Stimulated activated CD8-positive, alpha-beta memory T cell treated with anti-CD3 and anti-CD28 coated beads, Interleukin-15, amount 100 ng/mL, for 1 hour (primary cell): ENCODE measurements around the gene SYCE1L.
"Not testable (repeated sequence)": the region's sequence is repeated elsewhere in the genome, so short reads cannot be mapped to it uniquely, and the experiment has no call there.

ENCODE experiments used
- DNase-seq: peaks from one replicate; pipeline ENCODE4 v3.0.0-alpha.2; 2020; ENCODE audit warnings: low read depth

The SYCE1L gene, protein sequence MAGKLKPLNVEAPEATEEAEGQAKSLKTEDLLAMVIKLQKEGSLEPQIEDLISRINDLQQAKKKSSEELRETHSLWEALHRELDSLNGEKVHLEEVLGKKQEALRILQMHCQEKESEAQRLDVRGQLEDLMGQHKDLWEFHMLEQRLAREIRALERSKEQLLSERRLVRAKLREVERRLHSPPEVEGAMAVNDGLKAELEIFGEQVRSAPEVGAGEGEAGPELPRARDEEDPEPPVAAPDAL

DNA sequence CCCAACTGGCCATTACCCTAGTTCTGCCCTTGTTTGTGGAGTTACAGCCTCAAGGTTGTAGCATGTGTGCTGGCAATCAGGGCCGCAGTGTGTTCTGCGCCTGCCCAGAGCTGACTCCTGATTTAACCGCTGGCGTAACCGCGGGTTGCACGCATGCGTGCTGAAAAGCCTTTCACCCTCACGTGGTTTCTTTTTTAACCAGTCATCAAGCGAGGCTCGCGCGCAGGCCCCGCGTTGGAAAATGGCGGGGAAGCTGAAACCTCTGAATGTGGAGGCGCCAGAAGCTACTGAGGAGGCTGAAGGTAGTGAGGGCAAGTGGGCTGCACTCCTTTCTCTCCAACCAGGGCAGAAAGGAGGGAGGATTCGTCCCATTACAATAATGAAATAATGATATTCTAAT is at the start of gene SYCE1L:
TSS of gene SYCE1L (plus strand) at position 198 of the 400 bp plus-strand sequence. CDS start at position 242, 44 bp downstream.
- no peak for DNase-seq

DNA sequence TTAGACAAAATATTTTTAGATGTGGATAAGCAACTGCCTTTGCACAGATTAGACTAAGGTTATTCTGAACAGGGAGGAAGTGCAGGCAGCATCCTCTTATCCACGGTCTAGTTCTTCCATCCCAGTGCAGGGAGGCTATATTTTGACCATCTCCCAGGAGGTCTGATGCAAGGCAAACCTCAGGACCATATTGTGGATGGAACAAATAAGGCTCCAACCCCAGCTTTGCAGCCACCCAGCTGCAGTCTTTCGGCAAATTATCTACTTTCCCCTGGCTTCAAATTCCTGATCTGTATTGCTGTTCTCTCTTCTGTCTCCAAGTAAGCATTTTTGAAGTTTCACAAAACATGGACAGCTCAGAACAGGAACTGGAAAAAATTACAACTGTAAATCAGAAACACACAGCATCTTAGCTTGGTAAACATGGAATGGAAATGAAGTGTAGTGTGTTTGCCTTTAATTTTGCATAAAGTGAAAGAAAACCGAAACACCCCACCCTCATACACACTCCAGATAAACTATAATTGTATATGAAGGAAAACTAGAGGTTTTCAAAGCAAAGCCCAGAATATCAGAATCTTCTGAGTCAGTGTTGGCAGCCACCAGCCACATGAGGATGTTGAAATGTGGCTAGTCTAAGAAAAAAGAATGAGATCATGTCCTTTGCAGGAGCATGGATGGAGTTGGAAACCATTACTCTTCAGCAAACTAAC is 41.7 kb upstream of the SYCE1L start:
- no peak for DNase-seq

DNA sequence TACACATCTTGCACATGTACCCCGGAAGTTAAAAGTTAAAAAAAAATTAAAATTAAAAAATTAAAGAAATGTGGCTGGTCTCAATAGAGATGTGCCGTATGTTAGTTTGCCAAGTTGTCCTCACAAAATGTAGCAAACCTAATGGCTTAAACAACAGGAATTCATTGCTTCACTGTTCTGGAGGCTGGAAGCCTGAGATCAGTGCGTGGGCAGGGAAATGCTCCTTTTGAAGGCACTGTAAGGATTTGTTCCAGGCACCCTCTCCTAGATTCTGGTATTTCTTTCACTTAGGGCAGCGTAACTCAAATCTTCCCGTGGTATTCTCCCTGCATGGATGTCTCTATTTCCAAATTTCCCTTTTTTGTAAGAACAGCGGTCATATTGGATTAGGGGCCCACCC is 40.9 kb upstream of the SYCE1L start:
- DNase-seq: no peak

DNA sequence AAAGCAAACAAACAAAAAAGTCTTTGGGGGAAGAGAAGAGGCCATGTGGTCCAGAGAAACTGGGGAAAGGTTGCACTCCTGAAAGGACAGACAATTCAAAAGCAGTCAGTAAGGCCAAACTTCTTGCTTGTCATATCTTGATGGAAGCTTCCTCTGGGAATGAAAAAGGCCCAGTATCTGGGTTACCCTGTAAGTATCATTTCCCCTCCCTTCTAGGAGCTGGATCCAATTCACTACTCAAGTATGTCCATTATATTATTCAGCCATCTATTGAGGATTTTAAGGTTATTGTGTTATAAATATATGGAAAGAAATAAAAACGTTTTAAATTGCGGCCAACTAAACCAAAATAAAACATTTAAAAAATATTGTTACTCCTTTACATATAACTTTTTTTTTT is 34.2 kb upstream of the SYCE1L start:
- no peak for DNase-seq

DNA sequence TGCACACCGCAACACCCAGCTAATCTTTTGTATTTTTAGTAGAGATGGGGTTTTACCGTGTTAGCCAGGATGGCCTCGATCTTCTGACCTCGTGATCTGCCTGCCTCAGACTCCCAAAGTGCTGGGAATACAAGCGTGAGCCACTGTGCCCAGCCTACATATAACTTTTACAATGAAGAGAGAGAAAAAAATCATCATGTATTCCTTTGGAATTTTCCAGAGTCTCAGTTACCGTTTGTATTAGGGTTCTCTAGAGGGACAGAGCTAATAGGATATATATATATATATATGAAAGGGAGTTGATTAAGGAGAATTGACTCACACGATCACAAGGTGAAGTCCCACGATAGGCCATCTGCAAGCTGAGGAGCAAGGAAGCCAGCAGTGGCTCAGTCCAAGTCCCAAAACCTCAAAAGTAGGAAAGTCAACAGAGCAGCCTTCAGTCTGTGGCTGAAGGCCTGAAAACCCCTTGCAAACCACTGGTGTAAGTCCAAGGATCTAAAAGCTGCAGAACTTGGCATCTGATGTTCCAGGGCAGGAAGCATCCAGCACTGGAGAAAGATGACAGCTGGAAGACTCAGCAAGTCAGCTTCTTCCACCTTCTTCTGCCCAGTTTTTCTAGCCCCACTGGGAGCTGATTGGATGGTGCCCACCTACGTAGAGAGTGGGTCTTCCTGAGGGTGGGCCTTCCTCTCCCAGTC is 33.5 kb upstream of the SYCE1L start:
- not testable (repeated sequence) for DNase-seq

DNA sequence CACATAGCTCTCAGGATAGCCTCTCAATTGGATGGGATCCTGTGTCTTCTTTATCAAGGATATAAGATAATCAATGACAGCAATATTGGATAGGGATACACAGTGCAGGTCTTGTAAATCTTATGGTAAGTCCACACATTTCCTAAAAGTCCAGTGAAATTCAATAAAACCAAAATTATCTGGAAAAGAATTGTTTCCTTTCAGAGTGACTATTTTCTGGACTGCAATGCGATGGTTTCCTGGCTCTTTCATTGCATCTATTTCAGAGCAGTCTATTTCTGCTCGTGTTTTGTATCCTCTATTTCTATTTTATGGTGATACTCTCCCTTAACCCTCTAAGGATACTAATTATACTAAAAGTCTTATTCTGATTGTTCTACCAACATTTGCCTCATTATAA is 32.5 kb upstream of the SYCE1L start:
- no peak for DNase-seq

DNA sequence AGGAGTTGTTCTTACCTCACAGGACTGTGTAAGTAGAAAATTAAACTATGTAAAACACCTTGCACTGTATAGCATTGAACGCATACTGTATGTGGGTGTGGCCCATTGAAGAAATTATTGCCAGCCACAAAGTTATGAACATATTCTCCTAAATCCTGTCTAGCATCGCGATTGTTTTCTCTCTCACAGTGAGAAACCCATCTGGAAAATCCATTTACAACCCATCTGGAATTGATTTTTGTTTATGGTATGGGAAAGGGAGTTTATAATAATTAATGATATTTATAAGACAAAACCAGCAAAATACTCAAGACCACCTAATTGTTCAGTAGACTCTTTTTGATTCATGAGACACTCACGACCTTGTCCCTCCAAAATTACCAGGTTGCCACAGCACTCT is 30.3 kb upstream of the SYCE1L start:
- DNase-seq: no peak

DNA sequence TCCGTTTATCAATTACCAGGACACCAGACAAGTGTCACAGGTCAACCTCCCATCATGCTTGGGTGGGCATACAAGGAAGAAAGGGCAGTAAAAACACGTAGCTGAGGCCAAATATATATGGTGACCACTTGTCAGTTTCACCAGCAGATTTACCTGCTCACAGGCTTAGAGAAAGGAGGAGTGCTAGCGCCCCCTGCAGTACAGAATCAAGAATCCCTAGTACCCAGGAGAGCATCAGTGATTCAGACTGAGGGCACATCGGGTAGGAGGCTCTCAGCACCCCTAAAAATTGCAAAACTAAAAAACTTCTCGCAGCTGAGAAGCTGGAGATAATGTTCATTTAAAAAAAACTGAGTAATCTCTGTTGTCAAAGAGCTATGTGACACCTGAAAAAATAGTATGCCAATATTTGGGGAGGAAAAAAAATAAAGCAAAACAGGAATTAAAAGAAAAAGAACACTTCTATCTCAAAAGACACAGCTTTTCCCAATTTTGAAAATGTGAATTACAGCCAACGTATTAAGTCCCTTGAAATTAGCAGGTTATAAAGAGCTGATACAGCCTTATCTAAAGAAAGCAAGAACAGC is 29.5 kb upstream of the SYCE1L start:
- DNase-seq: no peak

DNA sequence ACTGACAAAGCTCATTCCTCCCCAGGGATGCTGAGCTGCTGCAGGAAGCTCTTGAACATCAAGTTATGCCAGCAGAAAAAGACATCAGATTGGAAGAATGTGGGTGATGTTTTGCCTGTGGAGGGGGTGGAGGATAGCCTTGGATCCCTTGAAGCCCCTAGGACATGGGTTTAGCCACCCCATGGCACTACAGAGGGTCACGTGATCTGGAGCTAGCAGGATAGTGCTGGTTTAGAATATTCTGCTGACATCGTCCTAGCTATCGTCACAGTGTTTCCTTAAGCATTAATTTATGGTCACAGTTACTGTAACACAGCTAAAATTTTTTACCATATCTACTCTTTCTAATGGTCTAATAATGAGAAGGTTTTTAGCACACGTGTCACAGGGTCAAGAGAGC is 28.4 kb upstream of the SYCE1L start:
- DNase-seq: no peak

DNA sequence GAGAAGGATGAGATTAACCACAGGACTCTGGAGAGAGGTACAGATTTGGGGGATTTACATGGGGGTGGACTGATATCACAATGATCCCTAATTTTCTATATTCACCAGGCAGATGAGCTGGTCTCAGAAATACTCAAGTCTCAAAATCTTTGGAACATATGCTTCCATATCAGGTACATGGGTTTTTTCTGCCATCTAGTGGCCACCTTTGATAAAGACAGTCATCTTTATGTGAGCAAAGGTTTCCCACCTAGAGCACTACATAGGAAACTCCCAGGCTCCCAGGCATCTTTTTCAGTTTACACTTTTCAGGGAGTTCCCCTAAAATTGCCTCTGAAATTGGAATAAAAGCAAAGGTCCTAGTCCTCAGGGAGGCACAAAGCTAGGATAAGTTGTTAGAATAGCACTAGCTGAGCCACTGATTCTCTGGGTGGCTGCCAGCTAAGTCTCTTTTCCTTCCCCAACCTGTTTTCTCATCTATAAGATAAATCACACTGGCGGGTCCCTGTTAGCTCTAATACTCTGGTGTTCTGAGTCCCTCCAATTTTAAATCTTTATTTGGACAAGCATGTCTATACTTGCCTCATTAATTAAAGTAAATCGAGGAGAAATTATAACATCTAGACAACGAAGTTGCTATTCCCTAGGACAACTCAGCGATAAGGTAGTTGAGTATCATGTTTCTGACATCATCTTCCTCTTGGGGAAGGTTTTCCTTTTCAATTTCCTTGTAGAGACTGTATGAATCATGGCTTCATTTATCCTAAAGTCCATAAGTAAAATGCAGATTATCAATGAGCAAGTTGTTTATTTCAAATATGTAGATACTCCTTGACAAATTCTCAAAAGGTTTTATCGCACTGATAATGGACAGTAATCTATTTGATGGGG is 27.2 kb upstream of the SYCE1L start:
- no peak for DNase-seq

DNA sequence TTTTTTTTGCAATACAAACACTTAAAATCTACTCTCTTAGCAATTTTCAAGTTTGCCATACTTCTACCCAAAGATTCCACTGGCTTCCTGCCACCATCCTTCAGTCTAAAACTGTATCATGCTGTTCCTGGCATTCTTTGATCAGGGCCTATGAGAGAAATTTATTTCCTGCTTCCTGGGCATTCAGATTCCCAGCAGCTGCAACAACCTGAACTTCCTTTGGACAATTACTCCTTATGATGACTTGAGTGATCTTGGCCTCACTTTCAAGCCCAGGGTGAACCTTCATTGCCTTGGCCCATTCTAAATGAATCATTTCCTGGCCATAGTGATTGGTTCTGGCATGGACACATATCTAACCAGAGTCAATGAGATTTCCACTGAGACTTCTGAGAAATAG is 26.3 kb upstream of the SYCE1L start:
- no peak for DNase-seq

DNA sequence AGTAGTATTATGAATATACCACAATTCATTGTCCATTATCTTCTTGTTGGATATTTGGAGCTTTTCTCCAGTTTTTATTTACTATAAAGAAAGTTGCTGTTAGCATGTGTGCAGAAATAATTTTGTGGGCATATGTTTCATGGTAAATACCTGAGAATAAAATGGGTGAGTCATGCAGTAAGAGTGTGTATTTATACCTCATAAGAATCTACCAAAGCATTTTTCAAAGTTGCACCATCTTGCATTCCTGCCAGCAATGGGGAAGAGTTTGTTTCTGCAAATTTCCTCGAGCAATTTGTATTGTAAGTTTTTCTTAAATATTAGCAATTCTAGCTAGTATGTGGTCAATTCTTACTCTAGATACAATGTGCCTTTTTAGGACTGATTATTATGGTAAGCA is 16.1 kb upstream of the SYCE1L start:
- no peak for DNase-seq

DNA sequence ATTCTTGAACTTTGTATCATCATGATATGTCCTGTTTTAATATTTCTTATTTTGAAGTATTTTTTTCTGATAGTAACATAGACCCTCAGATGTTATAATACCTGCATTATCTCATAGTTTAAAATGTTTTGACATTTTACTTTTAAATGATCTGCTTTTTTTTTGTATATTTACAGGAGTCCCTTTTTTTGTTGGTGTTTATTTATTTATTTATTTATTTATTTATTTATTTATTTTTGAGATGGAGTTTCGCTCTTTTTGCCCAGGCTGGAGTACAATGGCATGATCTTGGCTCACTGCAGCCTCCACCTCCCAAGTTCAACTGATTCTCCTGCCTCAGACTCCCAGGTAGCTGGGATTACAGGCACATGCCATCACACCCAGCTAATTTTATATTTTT is 12.9 kb upstream of the SYCE1L start:
- DNase-seq: not testable (repeated sequence)

DNA sequence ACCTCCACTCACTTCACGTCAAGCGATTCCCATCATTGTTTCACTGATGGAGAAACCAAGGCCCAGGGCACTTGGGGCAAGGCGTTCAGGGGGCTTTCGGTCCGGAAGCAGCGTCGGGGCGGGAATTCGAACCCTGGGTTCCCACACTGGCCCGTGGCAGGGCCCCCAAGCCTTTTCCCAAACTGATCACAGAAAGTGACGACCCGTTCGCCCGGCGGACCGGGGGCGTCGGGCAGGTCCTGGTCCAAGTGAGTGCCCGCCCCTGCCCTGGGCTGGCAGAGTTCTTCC is 9.1 kb upstream of the SYCE1L start:
- no peak for DNase-seq

DNA sequence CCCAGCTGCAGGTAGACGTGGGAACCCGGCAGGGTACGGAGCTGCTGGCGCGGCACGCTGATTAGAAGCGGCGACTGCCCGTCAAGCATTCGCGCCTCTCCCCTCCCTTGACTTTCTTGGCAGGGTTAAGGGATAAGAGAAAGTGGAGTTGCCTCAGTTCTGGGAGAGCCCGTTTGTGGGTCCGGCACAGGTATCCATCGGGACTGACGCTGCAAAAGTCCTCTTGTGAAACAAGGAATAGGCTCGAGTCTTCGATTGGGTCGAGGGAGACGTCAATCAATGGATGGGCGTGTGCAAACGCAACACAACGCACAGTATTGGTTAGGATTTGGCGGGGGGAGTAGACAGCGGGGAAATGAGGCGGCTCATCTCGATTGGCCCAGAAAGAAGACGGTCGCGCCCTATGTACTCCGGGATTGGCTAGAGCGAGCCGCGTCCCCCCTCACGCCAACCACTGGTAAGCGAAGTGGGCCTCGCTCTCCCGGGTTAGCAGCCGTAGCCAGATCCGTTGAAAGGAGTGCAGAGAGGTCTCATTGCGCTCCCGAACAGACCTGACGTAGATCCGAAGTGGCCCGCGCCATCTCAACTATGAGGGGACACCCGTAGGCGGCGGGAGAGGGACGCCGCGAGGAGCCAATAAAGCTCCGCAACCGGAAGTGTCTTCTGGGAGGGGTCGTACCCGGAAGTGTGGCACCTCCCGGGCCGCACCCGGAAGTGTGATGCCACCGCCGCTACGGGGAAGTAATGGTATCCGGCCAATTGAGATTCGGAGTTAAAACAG is 8.5 kb upstream of the SYCE1L start, which contains the start of gene MON1B:
TSS of gene MON1B (plus strand) at position 713 of the 781 bp plus-strand sequence. CDS start 296 bp downstream, outside the sequence.
- peak; percentile 86 for DNase-seq

DNA sequence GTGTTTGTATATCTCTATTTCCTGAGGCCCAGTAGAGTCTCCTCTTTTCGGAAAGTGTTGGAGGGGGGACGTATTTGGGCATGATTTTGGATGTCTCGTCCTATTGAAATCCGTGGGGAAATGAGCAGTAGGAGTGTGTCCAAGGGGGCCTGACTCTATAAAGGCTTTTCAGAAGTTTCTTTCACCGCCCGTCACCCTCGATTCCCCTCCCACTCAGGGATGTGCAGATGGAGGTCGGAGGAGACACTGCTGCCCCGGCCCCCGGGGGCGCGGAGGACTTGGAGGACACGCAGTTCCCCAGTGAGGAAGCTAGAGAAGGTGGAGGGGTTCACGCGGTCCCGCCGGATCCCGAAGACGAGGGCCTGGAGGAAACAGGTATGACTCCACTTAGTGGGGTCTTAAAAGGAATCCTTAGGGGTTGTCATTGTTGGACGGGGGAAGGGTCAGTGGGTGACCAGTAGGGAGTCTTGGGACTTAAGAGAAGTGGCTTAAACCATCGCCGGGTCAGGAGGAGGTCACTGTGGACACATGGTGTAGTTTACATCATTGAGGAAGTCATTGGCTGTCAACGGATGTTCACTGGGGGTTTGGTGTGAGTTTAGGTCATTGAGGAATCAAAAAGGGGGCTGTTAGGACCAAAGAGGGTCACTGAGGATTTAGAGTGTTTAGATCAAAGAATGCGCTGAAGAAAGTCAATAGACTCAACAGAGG is 7.8 kb upstream of the SYCE1L start:
- DNase-seq: no peak

DNA sequence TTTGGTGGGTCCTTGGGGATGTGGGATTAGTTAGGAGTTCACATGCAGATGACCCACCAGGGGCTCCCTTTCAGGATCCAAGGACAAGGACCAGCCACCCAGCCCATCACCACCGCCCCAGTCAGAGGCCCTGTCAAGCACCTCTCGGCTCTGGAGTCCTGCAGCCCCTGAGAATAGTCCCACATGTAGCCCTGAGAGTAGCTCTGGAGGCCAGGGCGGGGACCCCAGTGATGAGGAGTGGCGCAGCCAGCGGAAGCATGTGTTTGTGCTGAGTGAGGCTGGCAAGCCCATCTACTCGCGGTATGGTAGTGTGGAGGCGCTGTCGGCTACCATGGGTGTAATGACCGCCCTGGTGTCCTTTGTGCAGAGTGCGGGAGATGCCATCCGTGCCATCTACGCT is 5.8 kb upstream of the SYCE1L start:
- DNase-seq: no peak

DNA sequence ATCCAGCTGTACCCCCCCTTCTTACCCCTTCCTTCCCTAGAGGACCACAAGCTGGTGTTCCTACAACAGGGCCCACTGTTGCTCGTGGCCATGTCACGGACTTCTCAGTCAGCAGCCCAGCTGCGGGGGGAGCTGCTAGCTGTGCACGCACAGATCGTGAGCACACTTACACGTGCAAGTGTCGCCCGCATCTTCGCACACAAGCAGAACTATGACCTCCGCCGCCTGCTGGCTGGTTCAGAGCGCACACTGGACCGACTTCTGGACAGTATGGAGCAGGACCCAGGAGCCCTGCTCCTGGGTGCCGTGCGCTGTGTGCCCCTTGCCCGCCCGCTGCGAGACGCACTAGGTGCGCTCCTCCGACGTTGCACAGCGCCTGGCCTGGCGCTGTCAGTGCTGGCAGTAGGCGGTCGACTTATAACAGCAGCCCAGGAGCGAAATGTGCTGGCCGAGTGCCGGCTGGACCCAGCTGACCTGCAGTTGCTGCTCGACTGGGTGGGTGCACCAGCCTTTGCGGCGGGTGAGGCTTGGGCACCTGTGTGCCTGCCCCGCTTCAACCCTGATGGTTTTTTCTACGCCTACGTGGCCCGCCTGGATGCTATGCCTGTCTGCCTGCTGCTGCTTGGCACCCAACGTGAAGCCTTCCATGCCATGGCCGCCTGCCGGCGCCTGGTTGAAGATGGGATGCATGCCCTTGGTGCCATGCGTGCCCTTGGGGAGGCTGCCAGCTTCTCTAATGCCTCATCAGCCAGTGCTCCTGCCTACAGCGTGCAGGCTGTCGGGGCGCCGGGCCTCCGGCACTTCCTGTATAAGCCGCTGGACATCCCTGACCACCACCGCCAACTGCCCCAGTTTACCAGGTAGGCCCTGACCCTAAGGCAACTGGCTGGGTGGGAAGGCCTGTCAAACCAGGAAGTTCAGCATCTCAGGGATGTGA is 4.6 kb upstream of the SYCE1L start:
- no peak for DNase-seq

DNA sequence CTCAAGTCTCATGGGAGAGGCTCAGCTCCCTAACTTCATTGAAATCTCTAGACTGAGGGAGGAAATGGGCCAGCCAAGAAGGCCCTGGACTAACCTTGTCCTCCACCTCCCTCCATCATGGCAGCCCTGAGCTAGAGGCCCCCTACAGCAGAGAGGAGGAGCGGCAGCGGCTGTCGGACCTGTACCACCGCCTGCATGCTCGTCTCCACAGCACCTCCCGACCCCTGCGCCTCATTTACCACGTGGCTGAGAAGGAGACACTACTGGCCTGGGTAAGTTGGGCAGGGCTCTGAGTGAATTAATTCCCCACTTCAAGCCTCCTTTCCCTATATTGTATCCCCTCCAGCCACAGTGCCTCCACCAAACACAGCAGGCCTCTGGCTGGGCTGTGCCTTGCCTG is 3.8 kb upstream of the SYCE1L start:
- DNase-seq: no peak
